Astrocyte (in vitro differentiated cells and primary cell): ENCODE measurements around the gene GAB2. TPM values are rescaled to one million over a fixed set of nuclear protein-coding genes. Genes with fewer than 3 reads are reported as not detected.
A peak's percentile ranks its signal among the peaks of the same experiment; 100 is the strongest.

Experiments used
- DNase-seq: peaks from one replicate; pipeline ENCODE4 v3.0.0-alpha.2; 2010; ENCODE audit warnings: low read depth
- FAIRE-seq: peaks from 2 replicates; lab custom pipeline; 2011; peaks lifted over from hg19 to GRCh38; lab: Jason Lieb, UNC
- H2AFZ ChIP-seq: 2 replicates; pipeline ENCODE4 v1.6.0; 2012; ENCODE audit warnings: low read depth, low read length, inconsistent platforms
- H3K27ac ChIP-seq: 2 replicates; pipeline ENCODE4 v1.5.1; 2011; ENCODE audit warnings: low read depth, low read length, inconsistent platforms
- H3K27me3 ChIP-seq: 2 replicates; pipeline ENCODE4 v1.6.0; 2011; ENCODE audit warnings: low read length, inconsistent platforms; ENCODE audit not compliant: insufficient read depth
- H3K36me3 ChIP-seq: 2 replicates; pipeline ENCODE4 v1.5.1; 2011; ENCODE audit warnings: low read length, inconsistent platforms; ENCODE audit not compliant: insufficient read depth
- H3K4me1 ChIP-seq: 2 replicates; pipeline ENCODE4 v1.5.1; 2011; ENCODE audit warnings: low read length, inconsistent platforms; ENCODE audit not compliant: insufficient read depth
- H3K4me2 ChIP-seq: 2 replicates; pipeline ENCODE4 v1.6.0; 2012; ENCODE audit warnings: low read length, inconsistent platforms
- H3K4me3 ChIP-seq: 2 replicates; pipeline ENCODE4 v1.5.1; 2011; ENCODE audit warnings: low read depth, mild to moderate bottlenecking, low read length, inconsistent platforms; ENCODE audit not compliant: insufficient read depth
- H3K79me2 ChIP-seq: 2 replicates; pipeline ENCODE4 v1.6.0; 2012; ENCODE audit warnings: mild to moderate bottlenecking, low read length, inconsistent platforms; ENCODE audit not compliant: insufficient read depth
- H3K9ac ChIP-seq: 2 replicates; pipeline ENCODE4 v1.6.0; 2012; ENCODE audit warnings: mild to moderate bottlenecking, low read length, inconsistent platforms
- H3K9me3 ChIP-seq: 2 replicates; pipeline ENCODE4 v1.5.1; 2012; ENCODE audit warnings: low read depth, mild to moderate bottlenecking, low read length, inconsistent platforms; ENCODE audit not compliant: insufficient read depth
- H4K20me1 ChIP-seq: 2 replicates; pipeline ENCODE4 v1.6.0; 2012; ENCODE audit warnings: low read length, inconsistent platforms; ENCODE audit not compliant: insufficient read depth
- H3K27ac Mint-ChIP-seq: one replicate; pipeline ENCODE4 v1.8.0; 2021; ENCODE audit warnings: mild to moderate bottlenecking, mixed read lengths; ENCODE audit not compliant: unreplicated experiment
- H3K27me3 Mint-ChIP-seq: one replicate; pipeline ENCODE4 v1.8.0; 2021; ENCODE audit warnings: low read depth, mixed read lengths; ENCODE audit not compliant: unreplicated experiment
- H3K36me3 Mint-ChIP-seq: one replicate; pipeline ENCODE4 v1.8.0; 2021; ENCODE audit warnings: low read depth, mixed read lengths; ENCODE audit not compliant: unreplicated experiment
- H3K4me1 Mint-ChIP-seq: one replicate; pipeline ENCODE4 v1.8.0; 2021; ENCODE audit warnings: low read depth, mixed read lengths; ENCODE audit not compliant: unreplicated experiment
- H3K4me3 Mint-ChIP-seq: one replicate; pipeline ENCODE4 v1.8.0; 2021; ENCODE audit warnings: mild to moderate bottlenecking, moderate library complexity, mixed read lengths; ENCODE audit not compliant: unreplicated experiment
- H3K9me3 Mint-ChIP-seq: one replicate; pipeline ENCODE4 v1.8.0; 2021; ENCODE audit warnings: mild to moderate bottlenecking, mixed read lengths; ENCODE audit not compliant: unreplicated experiment
- CTCF ChIP-seq: IDR thresholded peaks from 2 replicates; pipeline ENCODE4 v1.5.1; 2011; ENCODE audit warnings: low read depth, mild to moderate bottlenecking, inconsistent platforms, low read length, moderate library complexity; ENCODE audit not compliant: insufficient read depth
- EZH2 ChIP-seq: IDR thresholded peaks from 2 replicates; pipeline ENCODE4 v1.6.1; 2012; ENCODE audit warnings: mild to moderate bottlenecking, low read length, inconsistent platforms; ENCODE audit not compliant: insufficient read depth
- total RNA-seq: library from RNA; stranded (reverse); gene quantifications from 2 replicates; pipeline ENCODE4 v1.2.1, GENCODE V29; 2021

The GAB2 gene
- total RNA-seq, 1 donor from 2014 or later = 18.2 TPM

DNA sequence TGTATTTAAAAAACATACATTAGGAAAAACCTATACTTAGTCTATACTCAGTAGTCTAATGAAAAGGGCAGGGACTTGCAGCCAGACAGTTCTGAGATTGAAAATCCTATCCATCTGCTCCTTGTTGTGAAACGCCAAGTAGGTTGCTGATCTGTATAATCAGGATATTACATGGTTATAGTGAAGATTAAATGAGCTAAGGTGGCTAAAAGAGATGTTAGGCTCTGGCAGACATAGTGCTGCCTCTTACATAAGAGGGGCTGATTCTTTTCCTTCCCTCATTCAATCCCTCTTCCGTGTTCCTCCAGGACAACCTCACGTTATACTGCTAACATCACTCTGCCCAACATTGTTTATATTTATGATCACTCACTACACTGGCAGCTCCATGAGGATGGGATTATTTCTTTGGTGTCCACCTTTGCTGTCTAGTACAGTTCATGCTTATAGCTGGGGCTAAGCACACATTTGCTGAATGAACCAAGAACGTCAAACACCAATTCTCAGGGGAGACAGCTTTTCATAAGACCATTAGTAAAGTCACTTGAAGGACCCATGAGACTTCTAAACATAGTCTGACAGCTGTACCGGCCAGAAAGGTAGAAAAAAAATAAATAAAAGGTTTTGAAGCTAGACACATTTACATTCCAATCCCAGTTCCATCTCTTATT is 46.3 kb downstream of the GAB2 start:
- no peak overlapping the region for H3K4me3 Mint-ChIP-seq
- FAIRE-seq (no peak), DNase-seq (no peak)
- H3K27me3 Mint-ChIP-seq = no peaks in the 10 kb centered on the region
- no peak overlapping the region for H3K27ac ChIP-seq
- TF ChIP-seq CTCF = no peak
- no peak for TF ChIP-seq EZH2
- H3K36me3 ChIP-seq = no peaks in the 10 kb centered on the region
- H3K27me3 ChIP-seq = no peaks in the 10 kb centered on the region
- no peak overlapping the region for H3K4me2 ChIP-seq
- H3K36me3 Mint-ChIP-seq = no peaks in the 10 kb centered on the region
- H3K4me3 ChIP-seq = no peak overlapping the region
- H3K27ac Mint-ChIP-seq = no peak overlapping the region
- no peak overlapping the region for H2AFZ ChIP-seq
- H3K9me3 ChIP-seq = no peaks in the 10 kb centered on the region
- peaks cover 3% of the 10 kb centered on the region for H4K20me1 ChIP-seq
- H3K79me2 ChIP-seq = peaks cover 3% of the 10 kb centered on the region
- no peaks in the 10 kb centered on the region for H3K4me1 ChIP-seq
- no peak overlapping the region for H3K9ac ChIP-seq
- H3K9me3 Mint-ChIP-seq = no peaks in the 10 kb centered on the region
- H3K4me1 Mint-ChIP-seq = peaks cover 10% of the 10 kb centered on the region

GRCh38 chr11:78370406-78371172 is 47.0 kb downstream of the GAB2 start:
- FAIRE-seq = no peak

More at GRCh38 chr11:78370406-78371172, 47.0 kb downstream of the GAB2 start:
- H3K4me3 Mint-ChIP-seq = no peak overlapping the region
- no peaks in the 10 kb centered on the region for H3K27me3 ChIP-seq
- TF ChIP-seq EZH2 = no peak
- TF ChIP-seq CTCF = no peak
- peaks cover 3% of the 10 kb centered on the region for H3K79me2 ChIP-seq
- no peak overlapping the region for H3K4me3 ChIP-seq
- H3K27me3 Mint-ChIP-seq = no peaks in the 10 kb centered on the region
- H3K9me3 Mint-ChIP-seq = no peaks in the 10 kb centered on the region
- no peak overlapping the region for H3K9ac ChIP-seq
- H2AFZ ChIP-seq = no peak overlapping the region
- peaks cover 3% of the 10 kb centered on the region for H4K20me1 ChIP-seq
- H3K9me3 ChIP-seq = no peaks in the 10 kb centered on the region
- no peaks in the 10 kb centered on the region for H3K36me3 ChIP-seq
- H3K36me3 Mint-ChIP-seq = no peaks in the 10 kb centered on the region
- no peaks in the 10 kb centered on the region for H3K4me1 ChIP-seq
- peaks cover 12% of the 10 kb centered on the region for H3K4me1 Mint-ChIP-seq
- H3K4me2 ChIP-seq = no peak overlapping the region
- DNase-seq = no peak
- H3K27ac ChIP-seq = no peak overlapping the region
- peak overlapping the region; percentile 60 for H3K27ac Mint-ChIP-seq
